OCI-LY1 (cell line): ENCODE data around the gene ARHGAP10.

Experiments
- EZH2 ChIP-seq: fragments of 200-600 bp; sonication (generic), shearing (Covaris generic); IDR thresholded peaks from 2 replicates; pipeline ENCODE4 v1.8.0; 2017; ENCODE audit warnings: borderline replicate concordance, mixed run types, mild to moderate bottlenecking, antibody characterized with exemption, low read length, moderate library complexity, mixed read lengths
- TF ChIP-seq, protein P1 (sequence below): fragments of 200-600 bp; sonication (generic), shearing (Covaris generic); IDR thresholded peaks from 2 replicates; pipeline ENCODE4 v1.5.1; 2017; ENCODE audit warnings: mild to moderate bottlenecking, antibody characterized with exemption, low read length, moderate library complexity, mixed read lengths

- TF ChIP-seq EZH2: no peak
- TF ChIP-seq, protein P1, sequence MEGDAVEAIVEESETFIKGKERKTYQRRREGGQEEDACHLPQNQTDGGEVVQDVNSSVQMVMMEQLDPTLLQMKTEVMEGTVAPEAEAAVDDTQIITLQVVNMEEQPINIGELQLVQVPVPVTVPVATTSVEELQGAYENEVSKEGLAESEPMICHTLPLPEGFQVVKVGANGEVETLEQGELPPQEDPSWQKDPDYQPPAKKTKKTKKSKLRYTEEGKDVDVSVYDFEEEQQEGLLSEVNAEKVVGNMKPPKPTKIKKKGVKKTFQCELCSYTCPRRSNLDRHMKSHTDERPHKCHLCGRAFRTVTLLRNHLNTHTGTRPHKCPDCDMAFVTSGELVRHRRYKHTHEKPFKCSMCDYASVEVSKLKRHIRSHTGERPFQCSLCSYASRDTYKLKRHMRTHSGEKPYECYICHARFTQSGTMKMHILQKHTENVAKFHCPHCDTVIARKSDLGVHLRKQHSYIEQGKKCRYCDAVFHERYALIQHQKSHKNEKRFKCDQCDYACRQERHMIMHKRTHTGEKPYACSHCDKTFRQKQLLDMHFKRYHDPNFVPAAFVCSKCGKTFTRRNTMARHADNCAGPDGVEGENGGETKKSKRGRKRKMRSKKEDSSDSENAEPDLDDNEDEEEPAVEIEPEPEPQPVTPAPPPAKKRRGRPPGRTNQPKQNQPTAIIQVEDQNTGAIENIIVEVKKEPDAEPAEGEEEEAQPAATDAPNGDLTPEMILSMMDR: no peak
Measured at GRCh38 chr4:147916351-147916750, 184.5 kb downstream of the ARHGAP10 start.
